SU-DHL-6 (cell line): Measurements from ENCODE around the gene EMP1.

Experiments used
- H2AFZ ChIP-seq: fragments of 200-600 bp; sonication (generic); 2 replicates; pipeline ENCODE4 v1.6.1; 2014; ENCODE audit warnings: low read depth, mild to moderate bottlenecking, moderate library complexity, mixed read lengths, antibody characterized with exemption, low read length; ENCODE audit not compliant: severe bottlenecking
- H3F3A ChIP-seq: fragments of 200-600 bp; shearing (Covaris generic); 2 replicates; pipeline ENCODE4 v1.6.0; 2016; ENCODE audit warnings: antibody characterized with exemption, mild to moderate bottlenecking; ENCODE audit not compliant: insufficient read depth
- H3K27ac ChIP-seq: fragments of 200-600 bp; sonication (generic); 2 replicates; pipeline ENCODE4 v1.5.1; 2016; ENCODE audit warnings: low read depth, mild to moderate bottlenecking, low read length, moderate library complexity, mixed read lengths
- H3K27me3 ChIP-seq: fragments of 200-600 bp; sonication (generic), shearing (Covaris generic); 2 replicates; pipeline ENCODE4 v1.6.0; 2014; ENCODE audit warnings: mild to moderate bottlenecking, low read length
- H3K36me3 ChIP-seq: fragments of 200-600 bp; sonication (generic); 2 replicates; pipeline ENCODE4 v1.6.1; 2014; ENCODE audit warnings: mild to moderate bottlenecking, low read length, mixed read lengths
- H3K4me2 ChIP-seq: fragments of 300-600, 200-600 bp; shearing (Covaris generic), sonication (generic); 2 replicates; pipeline ENCODE4 v1.6.0; 2014; ENCODE audit warnings: low read length, low read depth, mild to moderate bottlenecking; ENCODE audit not compliant: poor library complexity, severe bottlenecking
- H3K4me3 ChIP-seq: fragments of 200-600 bp; sonication (generic); 2 replicates; pipeline ENCODE4 v1.5.1; 2014; ENCODE audit warnings: antibody characterized with exemption, low read length, mild to moderate bottlenecking, mixed read lengths; ENCODE audit not compliant: insufficient read depth, poor library complexity, severe bottlenecking
- H3K79me2 ChIP-seq: fragments of 200-600 bp; sonication (generic); 2 replicates; pipeline ENCODE4 v1.6.1; 2014; ENCODE audit warnings: mild to moderate bottlenecking, low read length, moderate library complexity; ENCODE audit not compliant: insufficient read depth
- H3K9ac ChIP-seq: fragments of 200-600 bp; sonication (generic); 2 replicates; pipeline ENCODE4 v1.7.0; 2014; ENCODE audit warnings: mild to moderate bottlenecking, low read length
- H3K9me2 ChIP-seq: fragments of 200-600 bp; sonication (generic); replicated peaks from 2 replicates; pipeline ENCODE4 v1.6.1; 2014; ENCODE audit warnings: low read length; ENCODE audit not compliant: insufficient read depth
- H3K9me3 ChIP-seq: fragments of 200-600 bp; sonication (generic); 2 replicates; pipeline ENCODE4 v1.6.1; 2014; ENCODE audit warnings: low read length, mixed read lengths; ENCODE audit not compliant: insufficient read depth
- H4K20me1 ChIP-seq: fragments of 200-600 bp; sonication (generic); 2 replicates; pipeline ENCODE4 v1.6.1; 2014; ENCODE audit warnings: low read depth, mild to moderate bottlenecking, antibody characterized with exemption, low read length, moderate library complexity, mixed read lengths
- EZH2phosphoT487 ChIP-seq: fragments of 200-600 bp; sonication (generic), shearing (Covaris generic); conservative IDR thresholded peaks from 2 replicates; pipeline ENCODE4 v1.6.1; 2018; ENCODE audit warnings: mild to moderate bottlenecking, antibody characterized with exemption, low read length, moderate library complexity, mixed read lengths
- TF ChIP-seq, protein P1 (sequence below): fragments of 200-600 bp; sonication (generic); IDR thresholded peaks from one replicate; pipeline ENCODE4 v1.5.1; 2017; ENCODE audit warnings: antibody characterized with exemption, mild to moderate bottlenecking, low read length, moderate library complexity; ENCODE audit not compliant: insufficient read depth, poor library complexity, severe bottlenecking

Gene EMP1

DNA sequence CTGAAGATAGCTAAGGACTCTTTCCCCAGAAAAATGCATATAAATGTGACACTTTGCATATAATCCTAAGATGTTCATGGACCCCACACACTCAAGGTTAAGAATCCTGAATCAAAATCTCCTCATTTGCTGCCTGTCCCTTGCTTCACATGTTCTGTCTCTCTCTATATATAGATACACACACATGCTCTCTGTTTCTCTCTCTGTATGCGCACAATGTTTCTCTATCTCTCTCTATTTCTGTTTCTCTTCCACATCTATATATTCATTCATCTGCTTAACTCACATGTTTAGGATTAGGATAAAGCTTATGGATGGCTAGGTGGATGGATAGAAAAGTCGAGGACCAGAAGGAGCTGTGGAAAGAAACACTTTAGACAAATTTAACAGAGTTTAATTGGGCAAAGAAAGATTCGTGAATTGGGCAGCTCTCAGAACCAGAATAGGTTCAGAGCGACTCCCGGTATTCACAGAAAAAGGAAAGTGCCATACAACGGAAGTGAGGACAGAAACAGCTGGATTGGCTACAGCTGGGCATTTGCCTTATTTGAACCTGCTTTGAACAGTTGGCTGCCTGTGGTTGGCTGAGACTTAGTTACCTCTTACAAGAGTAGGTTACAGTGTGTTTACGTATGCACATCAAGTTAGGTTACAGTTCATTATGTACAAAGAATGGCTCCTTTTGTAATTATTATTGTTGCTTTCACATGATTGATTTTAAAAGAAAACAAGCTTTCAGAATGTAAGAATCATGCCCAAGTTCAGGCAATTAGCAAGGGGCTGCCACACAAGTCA lies 57.6 kb downstream of the EMP1 start:
- Histone ChIP-seq H3K27me3 (no peaks in the 10 kb centered on the region), H2AFZ (no peak overlapping the region)

DNA sequence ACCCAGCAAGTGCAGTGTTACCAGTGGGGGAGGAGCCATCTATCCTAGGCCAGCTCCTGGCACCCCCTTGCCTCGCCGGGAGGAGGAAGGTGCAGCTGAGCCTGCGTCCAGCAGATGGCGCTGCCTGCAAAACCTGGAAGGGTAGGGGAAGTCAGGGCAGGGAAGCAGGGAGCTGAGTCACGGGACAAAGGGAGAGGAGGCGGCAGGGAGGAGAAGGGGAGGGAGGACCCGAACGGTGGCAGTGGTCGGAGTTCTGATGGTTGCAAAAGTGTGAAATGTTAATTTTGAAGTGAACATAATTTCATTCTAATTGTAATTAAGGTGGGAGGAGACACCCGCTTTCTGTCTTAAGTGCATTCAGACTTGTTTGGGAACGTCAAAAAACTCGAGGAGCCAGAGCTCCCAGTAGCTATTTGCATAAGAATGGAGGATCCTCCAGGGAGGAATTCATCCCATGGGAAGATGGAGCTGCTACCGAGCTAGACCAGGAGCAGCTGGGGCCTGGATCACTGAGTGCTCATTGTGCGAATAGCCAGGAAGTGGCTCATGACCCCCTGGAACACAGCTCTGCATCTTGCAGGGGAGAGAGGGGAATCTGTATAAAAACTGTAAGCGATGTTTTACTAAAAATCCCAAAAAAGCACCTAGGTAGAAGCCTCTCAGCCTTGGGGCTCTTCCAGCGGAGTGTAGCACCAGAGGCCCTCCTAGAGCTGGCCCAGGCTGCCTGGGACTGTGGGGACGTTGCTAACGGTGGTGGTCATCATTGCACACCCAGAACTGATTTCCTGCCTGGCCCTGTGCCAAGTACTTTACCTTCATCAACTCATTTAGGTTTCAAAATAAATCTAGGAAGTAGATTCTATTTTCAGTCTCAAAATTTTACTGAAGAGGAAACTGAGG lies 59.5 kb downstream of the EMP1 start:
- Histone ChIP-seq H3K36me3 (no peaks in the 10 kb centered on the region), H4K20me1 (no peaks in the 10 kb centered on the region), H3K79me2 (no peaks in the 10 kb centered on the region), H3K4me3 (no peak overlapping the region), H3K27ac (no peak overlapping the region), H3K9me3 (no peaks in the 10 kb centered on the region), H3K9me2 (no peaks in the 10 kb centered on the region), H3K9ac (no peak overlapping the region), H2AFZ (no peak overlapping the region), H3K4me2 (no peak overlapping the region), H3F3A (no peaks in the 10 kb centered on the region), H3K27me3 (no peaks in the 10 kb centered on the region)
- TF ChIP-seq, protein P1, sequence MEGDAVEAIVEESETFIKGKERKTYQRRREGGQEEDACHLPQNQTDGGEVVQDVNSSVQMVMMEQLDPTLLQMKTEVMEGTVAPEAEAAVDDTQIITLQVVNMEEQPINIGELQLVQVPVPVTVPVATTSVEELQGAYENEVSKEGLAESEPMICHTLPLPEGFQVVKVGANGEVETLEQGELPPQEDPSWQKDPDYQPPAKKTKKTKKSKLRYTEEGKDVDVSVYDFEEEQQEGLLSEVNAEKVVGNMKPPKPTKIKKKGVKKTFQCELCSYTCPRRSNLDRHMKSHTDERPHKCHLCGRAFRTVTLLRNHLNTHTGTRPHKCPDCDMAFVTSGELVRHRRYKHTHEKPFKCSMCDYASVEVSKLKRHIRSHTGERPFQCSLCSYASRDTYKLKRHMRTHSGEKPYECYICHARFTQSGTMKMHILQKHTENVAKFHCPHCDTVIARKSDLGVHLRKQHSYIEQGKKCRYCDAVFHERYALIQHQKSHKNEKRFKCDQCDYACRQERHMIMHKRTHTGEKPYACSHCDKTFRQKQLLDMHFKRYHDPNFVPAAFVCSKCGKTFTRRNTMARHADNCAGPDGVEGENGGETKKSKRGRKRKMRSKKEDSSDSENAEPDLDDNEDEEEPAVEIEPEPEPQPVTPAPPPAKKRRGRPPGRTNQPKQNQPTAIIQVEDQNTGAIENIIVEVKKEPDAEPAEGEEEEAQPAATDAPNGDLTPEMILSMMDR, result peak; percentile 53
- TF ChIP-seq EZH2phosphoT487, result no peak

More for the DNA sequence above, 57.6 kb downstream of the EMP1 start:
- H3K4me2 ChIP-seq, result no peak overlapping the region
- TF ChIP-seq, protein P1, result no peak
- no peak for TF ChIP-seq EZH2phosphoT487
- no peak overlapping the region for H3K27ac ChIP-seq
- H3K9ac ChIP-seq, result no peak overlapping the region
- no peaks in the 10 kb centered on the region for H3F3A ChIP-seq
- no peaks in the 10 kb centered on the region for H4K20me1 ChIP-seq
- no peak overlapping the region for H3K4me3 ChIP-seq
- no peaks in the 10 kb centered on the region for H3K36me3 ChIP-seq
- H3K9me2 ChIP-seq, result no peaks in the 10 kb centered on the region
- H3K9me3 ChIP-seq, result no peaks in the 10 kb centered on the region
- no peaks in the 10 kb centered on the region for H3K79me2 ChIP-seq

DNA sequence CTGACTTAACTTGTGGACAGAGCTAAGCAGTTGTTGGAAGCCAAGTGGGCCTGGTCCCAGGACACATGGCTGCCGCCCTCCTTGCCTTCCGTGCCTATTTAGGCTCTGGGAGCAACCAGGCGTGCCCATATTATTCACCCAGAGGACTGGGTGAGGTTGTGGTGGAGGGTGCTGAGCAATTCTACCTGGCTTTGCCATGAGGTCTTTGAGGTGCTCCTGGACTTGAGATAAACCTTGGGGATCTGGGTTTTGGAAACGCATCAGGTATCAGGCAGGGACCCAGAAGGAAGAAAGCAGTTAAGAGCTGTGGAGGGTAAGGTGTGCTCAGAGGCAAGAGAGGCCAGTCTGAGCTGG lies 60.1 kb downstream of the EMP1 start:
- Histone ChIP-seq H3K9me2 (no peaks in the 10 kb centered on the region), H3K79me2 (no peaks in the 10 kb centered on the region), H3F3A (no peaks in the 10 kb centered on the region), H3K27ac (no peak overlapping the region), H3K27me3 (no peaks in the 10 kb centered on the region), H3K9ac (no peak overlapping the region), H3K4me2 (no peak overlapping the region), H3K36me3 (no peaks in the 10 kb centered on the region), H3K4me3 (no peak overlapping the region), H4K20me1 (no peaks in the 10 kb centered on the region), H2AFZ (no peak overlapping the region), H3K9me3 (no peaks in the 10 kb centered on the region)
- TF ChIP-seq, protein P1, result no peak
- TF ChIP-seq EZH2phosphoT487, result no peak
